B cell (primary cell): ENCODE measurements around the gene AKT1. TPM values are rescaled to one million over a fixed set of nuclear protein-coding genes. Genes with fewer than 3 reads are reported as not detected.

ENCODE experiments used
- ATAC-seq: fragments of 200-7000 bp; cut with Tn5 transposase; one replicate; pipeline ENCODE4 v1.10.0; 2021; ENCODE audit warnings: low read depth, mild to moderate bottlenecking, moderate number of reproducible peaks, moderate library complexity
- CTCF ChIA-PET: fragments of 350-600 bp; sonication (Branson Sonifier 250); formaldehyde crosslinking; loops from one replicate; lab custom pipeline; 2021; ENCODE audit warnings: antibody characterized with exemption, inconsistent platforms; lab: Charles Lee
- POLR2A ChIA-PET: fragments of 350-600 bp; sonication (Branson Sonifier 250); formaldehyde crosslinking; loops from one replicate; lab custom pipeline; 2021; ENCODE audit warnings: antibody characterized with exemption; lab: Charles Lee
- DNase-seq: peaks from one replicate; pipeline ENCODE4 v3.0.0; 2013
- H2AFZ ChIP-seq: 2 replicates; pipeline ENCODE4 v1.6.1; 2012; ENCODE audit warnings: mild to moderate bottlenecking, low read depth, low read length; ENCODE audit not compliant: insufficient read depth, poor library complexity, severe bottlenecking
- H3K27ac ChIP-seq, 2 donors: 1 replicate in 1 of 2; 2 replicates in 1 of 2; pipeline ENCODE4 v1.5.1; 2012 to 2013; ENCODE audit warnings: low read length in 2 of 2, mild to moderate bottlenecking in 2 of 2, moderate library complexity in 1 of 2
- H3K27me3 ChIP-seq, 4 experiments: fragments of 200-600 bp in 1 of 4; sonication (generic) in 1 of 4; replicated peaks in 1 of 4; 1 replicate in 2 of 4; 2 replicates in 2 of 4; pipeline versions ENCODE4 v1.6.1 to v1.7.0; 2013 to 2016; ENCODE audit warnings: low read length in 3 of 4, mild to moderate bottlenecking in 2 of 4, mixed read lengths in 1 of 4, moderate library complexity in 1 of 4; ENCODE audit not compliant: insufficient read depth in 4 of 4, control insufficient read depth in 3 of 4; ENCODE audit errors: control extremely low read depth in 1 of 4
- H3K36me3 ChIP-seq, 2 experiments: replicated peaks in 1 of 2; 1 replicate in 1 of 2; 2 replicates in 1 of 2; pipeline versions ENCODE4 v1.6.1 to v1.7.1; 2013; ENCODE audit warnings: low read length in 1 of 2; ENCODE audit not compliant: insufficient read depth in 2 of 2, control insufficient read depth in 1 of 2; ENCODE audit errors: control extremely low read depth in 1 of 2, extremely low read depth in 1 of 2
- H3K4me1 ChIP-seq, 2 donors: fragments of 200-600 bp in 1 of 2; sonication (generic) in 1 of 2; 1 replicate in 1 of 2; 2 replicates in 1 of 2; pipeline versions ENCODE4 v1.5.1 to v1.6.1; 2013 to 2017; ENCODE audit warnings: low read length in 2 of 2; ENCODE audit not compliant: control insufficient read depth in 2 of 2, insufficient read depth in 2 of 2
- H3K4me2 ChIP-seq: replicated peaks from 2 replicates; pipeline ENCODE3; 2012; ENCODE audit warnings: mild to moderate bottlenecking, low read depth, low read length; ENCODE audit not compliant: poor library complexity, severe bottlenecking
- H3K4me3 ChIP-seq, 5 experiments: fragments of 200-600 bp in 1 of 5; sonication (generic) in 1 of 5; 1 replicate in 3 of 5; 2 replicates in 2 of 5; pipeline versions ENCODE4 v1.5.1 to v1.7.0; 2011 to 2016; ENCODE audit warnings: low read length in 4 of 5, mild to moderate bottlenecking in 4 of 5, low read depth in 2 of 5, control low read depth in 1 of 5, moderate library complexity in 1 of 5; ENCODE audit not compliant: insufficient read depth in 1 of 5; ENCODE audit errors: control extremely low read depth in 1 of 5, extremely low read depth in 1 of 5
- H3K79me2 ChIP-seq: fragments of 200-600 bp; sonication (generic); one replicate; pipeline ENCODE4 v1.6.0; 2016; ENCODE audit warnings: low read length; ENCODE audit not compliant: control insufficient read depth, insufficient read depth
- H3K9ac ChIP-seq: fragments of 200-600 bp; sonication (generic); 2 replicates; pipeline ENCODE4 v1.6.1; 2017; ENCODE audit warnings: mild to moderate bottlenecking, low read length, moderate library complexity
- H3K9me3 ChIP-seq, 3 donors: one replicate each; pipeline versions ENCODE4 v1.6.1 to v1.7.1; 2013; ENCODE audit warnings: low read length in 2 of 3; ENCODE audit not compliant: control insufficient read depth in 2 of 3, insufficient read depth in 1 of 3; ENCODE audit errors: control extremely low read depth in 1 of 3
- H4K20me1 ChIP-seq: 2 replicates; pipeline ENCODE4 v1.6.0; 2012; ENCODE audit warnings: mild to moderate bottlenecking, low read length; ENCODE audit not compliant: insufficient read depth, control insufficient read depth, poor library complexity, severe bottlenecking
- H3K27ac Mint-ChIP-seq: one replicate; pipeline ENCODE4 v1.8.0; 2021; ENCODE audit warnings: mixed read lengths
- H3K27me3 Mint-ChIP-seq: one replicate; pipeline ENCODE4 v1.8.0; 2021; ENCODE audit warnings: mixed read lengths
- H3K4me1 Mint-ChIP-seq: one replicate; pipeline ENCODE4 v1.8.0; 2021; ENCODE audit warnings: mixed read lengths
- H3K4me3 Mint-ChIP-seq: one replicate; pipeline ENCODE4 v1.8.0; 2021; ENCODE audit warnings: mixed read lengths
- H3K9me3 Mint-ChIP-seq: one replicate; pipeline ENCODE4 v1.8.0; 2022; ENCODE audit warnings: mixed read lengths; ENCODE audit not compliant: insufficient read depth
- EZH2 ChIP-seq: IDR thresholded peaks from 2 replicates; pipeline ENCODE4 v1.6.1; 2012; ENCODE audit warnings: borderline replicate concordance, low read depth, mild to moderate bottlenecking, moderate library complexity, low read length; ENCODE audit not compliant: insufficient read depth, poor library complexity, severe bottlenecking
- WGBS: methylation state at CpG from one replicate; pipeline ENCODE4 v1.1.5; 2013; ENCODE audit warnings: missing lambda C conversion rate; ENCODE audit not compliant: insufficient coverage; 5-methylcytosine and 5-hydroxymethylcytosine counted together
- intact Hi-C: fragments of 100-400 bp; cut with micrococcal nuclease; formaldehyde crosslinking; loops from one replicate; pipeline ENCODE4 v1.10.0; 2022
- polyA plus RNA-seq: library from polyadenylated mRNA; depleted of rRNA; stranded (reverse); fragments of >200 nt; gene quantifications from 2 replicates; pipeline ENCODE4 v1.2.3, GENCODE V29; 2012
- total RNA-seq, 2 donors: library from RNA; stranded (reverse); fragments of 120-200 nt in 1 of 2; gene quantifications; 1 replicate in 1 of 2; 2 replicates in 1 of 2; pipeline versions ENCODE4 v1.2.3 to v1.2.4, GENCODE V29; 2013 to 2022
- TF ChIP-seq, protein P1 (sequence below): fragments of 200-600 bp; IDR thresholded peaks from one replicate; pipeline ENCODE4 v1.8.0; 2022; ENCODE audit warnings: antibody characterized with exemption, mild to moderate bottlenecking

The AKT1 gene
- total and polyA plus RNA-seq, 2 donors (not counting 1 experiment from before 2014, with no cell fraction given), result 71.1 to 90.1 TPM

DNA sequence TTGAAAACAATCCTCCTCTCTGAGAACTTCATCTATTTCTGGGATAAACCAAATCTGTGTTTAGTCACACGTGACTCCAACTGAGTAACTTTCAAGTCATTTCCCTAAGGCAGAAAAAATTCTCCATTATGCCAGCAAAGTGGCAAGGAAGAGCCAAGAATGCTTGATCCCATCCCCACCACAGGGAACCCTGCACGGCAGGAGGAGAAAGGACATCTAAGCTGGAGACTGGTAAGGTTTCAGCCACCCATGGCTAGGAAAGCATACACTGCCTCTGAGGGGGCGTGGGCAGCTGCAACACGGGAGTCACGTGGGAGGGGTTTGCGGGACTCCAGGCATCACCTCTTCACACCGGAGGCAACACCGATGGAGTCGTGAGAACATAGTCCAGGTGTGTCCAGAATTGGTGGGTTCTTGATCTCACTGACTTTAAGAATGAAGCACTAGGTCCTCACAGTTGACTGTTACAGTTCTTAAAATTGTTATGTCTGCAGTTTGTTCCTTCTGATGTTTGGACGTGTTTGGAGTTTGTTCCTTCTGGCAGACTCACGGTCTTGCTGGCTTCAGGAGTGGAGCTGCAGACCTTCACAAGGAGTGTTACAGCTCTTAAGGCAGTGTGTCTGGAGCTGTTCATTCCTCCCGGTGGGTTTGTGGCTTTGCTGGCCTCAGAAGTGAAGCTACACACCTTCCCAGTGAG lies 45.3 kb downstream of the AKT1 start:
- no peaks in the 10 kb centered on the region for H3K27me3 Mint-ChIP-seq
- CTCF ChIA-PET, result interaction anchor here (1.0 to 1.7 kb wide), 2 partner anchors 76 to 85 kb away, joined by 3 to 4 read pairs; no protein-coding TSS in a partner anchor
- H3K4me1 Mint-ChIP-seq, result peaks cover 27% of the 10 kb centered on the region
- TF ChIP-seq EZH2, result no peak
- TF ChIP-seq, protein P1, sequence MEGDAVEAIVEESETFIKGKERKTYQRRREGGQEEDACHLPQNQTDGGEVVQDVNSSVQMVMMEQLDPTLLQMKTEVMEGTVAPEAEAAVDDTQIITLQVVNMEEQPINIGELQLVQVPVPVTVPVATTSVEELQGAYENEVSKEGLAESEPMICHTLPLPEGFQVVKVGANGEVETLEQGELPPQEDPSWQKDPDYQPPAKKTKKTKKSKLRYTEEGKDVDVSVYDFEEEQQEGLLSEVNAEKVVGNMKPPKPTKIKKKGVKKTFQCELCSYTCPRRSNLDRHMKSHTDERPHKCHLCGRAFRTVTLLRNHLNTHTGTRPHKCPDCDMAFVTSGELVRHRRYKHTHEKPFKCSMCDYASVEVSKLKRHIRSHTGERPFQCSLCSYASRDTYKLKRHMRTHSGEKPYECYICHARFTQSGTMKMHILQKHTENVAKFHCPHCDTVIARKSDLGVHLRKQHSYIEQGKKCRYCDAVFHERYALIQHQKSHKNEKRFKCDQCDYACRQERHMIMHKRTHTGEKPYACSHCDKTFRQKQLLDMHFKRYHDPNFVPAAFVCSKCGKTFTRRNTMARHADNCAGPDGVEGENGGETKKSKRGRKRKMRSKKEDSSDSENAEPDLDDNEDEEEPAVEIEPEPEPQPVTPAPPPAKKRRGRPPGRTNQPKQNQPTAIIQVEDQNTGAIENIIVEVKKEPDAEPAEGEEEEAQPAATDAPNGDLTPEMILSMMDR, result no peak
- Histone ChIP-seq H3K36me3 (no peaks in the 10 kb centered on the region), H3K9me3 (peaks cover 0 to 12% (median 0%) of the 10 kb centered on the region in 3 donors), H2AFZ (no peak overlapping the region), H3K27ac (no peak overlapping the region), H3K9ac (no peak overlapping the region), H4K20me1 (peaks cover 13% of the 10 kb centered on the region), H3K27me3 (no peaks in the 10 kb centered on the region), H3K4me2 (no peak overlapping the region), H3K4me1 (peaks cover 18 to 24% of the 10 kb centered on the region in 2 donors), H3K4me3 (no peak overlapping the region), H3K79me2 (peaks cover 29% of the 10 kb centered on the region)
- no peaks in the 10 kb centered on the region for H3K9me3 Mint-ChIP-seq
- WGBS, result 82% methylated on average over 8 of the region's 12 CpGs
- intact Hi-C loops, result loop anchor here (5.0 kb wide), 3 partner anchors 317 to 1033 kb away; partner anchors contain the start of genes BRF1, GPR132, XRCC3 and ZFYVE21
- H3K4me3 Mint-ChIP-seq, result peak overlapping the region; percentile 16
- no peak for DNase-seq
- no peak for ATAC-seq
- H3K27ac Mint-ChIP-seq, result no peak overlapping the region
- POLR2A ChIA-PET, result no interaction called here

DNA sequence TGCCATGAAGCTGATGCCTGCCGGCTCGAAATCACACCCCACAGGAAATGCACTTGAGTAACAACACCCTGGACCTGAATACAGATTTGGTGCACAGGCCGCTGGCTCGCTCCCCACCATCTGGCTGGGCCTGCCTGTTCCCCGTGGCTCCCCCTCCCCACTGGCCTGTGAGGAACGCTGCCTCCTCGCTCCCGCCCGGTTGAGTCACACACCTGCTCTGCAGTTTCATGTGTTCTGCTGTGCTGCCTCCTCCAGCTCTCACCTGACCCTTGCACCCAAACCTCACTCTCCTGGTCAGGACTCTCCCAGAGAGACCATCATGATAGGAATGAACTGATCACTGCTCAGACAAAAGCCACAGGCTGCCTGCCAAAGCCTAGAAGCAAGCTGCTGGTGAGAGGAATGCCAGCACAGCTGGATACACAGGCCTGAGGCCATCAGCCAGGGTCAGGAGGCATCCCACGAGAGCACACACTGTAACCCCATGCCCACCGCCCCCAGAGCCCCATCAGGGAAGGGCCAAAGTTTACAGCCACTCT lies 46.4 kb downstream of the AKT1 start:
- Histone ChIP-seq H3K4me2 (no peak overlapping the region), H3K79me2 (peaks cover 19% of the 10 kb centered on the region), H3K27ac (no peak overlapping the region), H3K9ac (no peak overlapping the region), H4K20me1 (peaks cover 3% of the 10 kb centered on the region), H2AFZ (peak overlapping the region; percentile 24), H3K9me3 (peaks cover 0 to 10% (median 0%) of the 10 kb centered on the region in 3 donors), H3K36me3 (no peaks in the 10 kb centered on the region), H3K4me1 (peaks cover 14 to 19% of the 10 kb centered on the region in 2 donors), H3K27me3 (no peaks in the 10 kb centered on the region), H3K4me3 (no peak overlapping the region)
- ATAC-seq (no peak), DNase-seq (no peak)
- H3K27ac Mint-ChIP-seq, result no peak overlapping the region
- no peaks in the 10 kb centered on the region for H3K9me3 Mint-ChIP-seq
- H3K27me3 Mint-ChIP-seq, result no peaks in the 10 kb centered on the region
- H3K4me3 Mint-ChIP-seq, result no peak overlapping the region
- 62% methylated on average over 10 of the region's 11 CpGs for WGBS
- ChIA-PET POLR2A (no interaction called here), CTCF (no interaction called here)
- peaks cover 19% of the 10 kb centered on the region for H3K4me1 Mint-ChIP-seq
- intact Hi-C loops, result no loop called here
- TF ChIP-seq EZH2, result no peak
- TF ChIP-seq, protein P1, result no peak
